OCI-LY1 (cell line): ENCODE measurements around the gene ROBO1.

Experiments
- CTCF ChIP-seq: fragments of 200-600 bp; sonication (generic), shearing (Covaris generic); IDR thresholded peaks from 2 replicates; pipeline ENCODE4 v1.5.1; 2017; ENCODE audit warnings: mild to moderate bottlenecking, antibody characterized with exemption, low read length, moderate library complexity, mixed read lengths
- EZH2 ChIP-seq: fragments of 200-600 bp; sonication (generic), shearing (Covaris generic); IDR thresholded peaks from 2 replicates; pipeline ENCODE4 v1.8.0; 2017; ENCODE audit warnings: borderline replicate concordance, mixed run types, mild to moderate bottlenecking, antibody characterized with exemption, low read length, moderate library complexity, mixed read lengths

DNA sequence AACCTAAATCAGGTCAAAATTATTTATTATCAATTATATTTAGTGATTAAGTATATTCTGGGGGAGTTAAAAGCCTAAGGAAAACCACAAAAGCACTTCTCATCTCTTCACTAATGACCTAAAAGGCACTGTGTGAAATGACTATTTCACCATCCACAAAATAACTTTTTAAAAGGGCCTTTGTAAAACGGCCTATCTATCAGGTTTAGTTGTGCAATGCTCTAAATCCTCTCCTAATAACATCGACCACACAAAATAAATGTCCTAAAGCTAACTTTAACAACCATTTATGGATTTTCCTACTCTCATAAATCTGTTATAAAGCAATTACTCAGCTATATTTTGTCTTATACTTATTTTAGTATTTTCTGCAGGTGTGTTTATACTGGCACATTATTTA is 1066.3 kb downstream of the ROBO1 start:
- TF ChIP-seq CTCF (no peak), EZH2 (no peak)
